Liver (tissue), 10 donors: Measurements from ENCODE around the gene ENTHD1. TPM values are rescaled to one million over a fixed set of nuclear protein-coding genes. Genes with fewer than 3 reads are reported as not detected.

Source experiments
- DNase-seq: peaks from one replicate; pipeline ENCODE4 v3.0.0-alpha.2; 2017; ENCODE audit warnings: low spot score
- H3K27ac ChIP-seq, 2 donors: one replicate each; pipeline ENCODE4 v1.7.0; 2013; ENCODE audit warnings: inconsistent platforms in 2 of 2, low read length in 2 of 2, control low read depth in 1 of 2, low read depth in 1 of 2, mild to moderate bottlenecking in 1 of 2
- H3K27me3 ChIP-seq, 4 donors: one replicate each; pipeline versions ENCODE4 v1.6.1 to v1.7.0; 2013; ENCODE audit warnings: low read length in 3 of 4, inconsistent platforms in 1 of 4, mild to moderate bottlenecking in 1 of 4, moderate library complexity in 1 of 4; ENCODE audit not compliant: control insufficient read depth in 4 of 4, insufficient read depth in 4 of 4
- H3K36me3 ChIP-seq, 4 donors: one replicate each; pipeline versions ENCODE4 v1.6.1 to v1.7.0; 2013; ENCODE audit warnings: low read length in 3 of 4, mild to moderate bottlenecking in 3 of 4, low read depth in 1 of 4, moderate library complexity in 1 of 4; ENCODE audit not compliant: control insufficient read depth in 4 of 4, insufficient read depth in 3 of 4
- H3K4me1 ChIP-seq, 4 donors: one replicate each; pipeline versions ENCODE4 v1.6.1 to v1.7.0; 2013; ENCODE audit warnings: low read length in 3 of 4, mild to moderate bottlenecking in 3 of 4, moderate library complexity in 1 of 4; ENCODE audit not compliant: control insufficient read depth in 4 of 4, insufficient read depth in 4 of 4
- H3K4me3 ChIP-seq, 3 donors: one replicate each; pipeline versions ENCODE4 v1.6.1 to v1.7.0; 2013; ENCODE audit warnings: low read length in 3 of 3, control low read depth in 1 of 3, low read depth in 1 of 3, mild to moderate bottlenecking in 1 of 3
- H3K9ac ChIP-seq, 2 donors: one replicate each; pipeline ENCODE4 v1.7.0; 2013; ENCODE audit warnings: low read length in 2 of 2, mild to moderate bottlenecking in 2 of 2, moderate library complexity in 2 of 2, control low read depth in 1 of 2, low read depth in 1 of 2
- H3K9me3 ChIP-seq, 4 donors: one replicate each; pipeline versions ENCODE4 v1.6.1 to v1.7.0; 2013; ENCODE audit warnings: low read length in 3 of 4; ENCODE audit not compliant: control insufficient read depth in 4 of 4
- ATF3 ChIP-seq: IDR thresholded peaks from 2 replicates; pipeline ENCODE4 v1.6.1; 2016; ENCODE audit warnings: antibody characterized with exemption
- CTCF ChIP-seq: fragments of 150-350 bp; IDR thresholded peaks from 2 replicates; pipeline ENCODE4 v1.5.1; 2017; ENCODE audit warnings: improper control_type of control experiment, low read depth, low read length; ENCODE audit not compliant: missing input control
- EGR1 ChIP-seq, 2 donors: IDR thresholded peaks; 2 replicates each; pipeline ENCODE4 v1.6.1; 2016 to 2018; ENCODE audit warnings: antibody characterized with exemption in 2 of 2, low read depth in 2 of 2
- FOXA1 ChIP-seq: IDR thresholded peaks from 2 replicates; pipeline ENCODE4 v1.6.1; 2016; ENCODE audit warnings: antibody characterized with exemption
- FOXA2 ChIP-seq: IDR thresholded peaks from 2 replicates; pipeline ENCODE4 v1.6.1; 2016; ENCODE audit warnings: antibody characterized with exemption
- GABPA ChIP-seq, 2 donors: IDR thresholded peaks in 1 of 2; conservative IDR thresholded peaks in 1 of 2; 2 replicates each; pipeline ENCODE4 v1.6.1; 2016; ENCODE audit warnings: antibody characterized with exemption in 2 of 2, mild to moderate bottlenecking in 1 of 2, moderate library complexity in 1 of 2
- HNF4A ChIP-seq, 2 donors: conservative IDR thresholded peaks; 2 replicates each; pipeline ENCODE4 v1.6.1; 2016; ENCODE audit warnings: antibody characterized with exemption in 2 of 2, mild to moderate bottlenecking in 2 of 2
- JUND ChIP-seq, 2 donors: IDR thresholded peaks; 2 replicates each; pipeline ENCODE4 v1.6.1; 2016; ENCODE audit warnings: antibody characterized with exemption in 2 of 2
- MAX ChIP-seq: IDR thresholded peaks from 2 replicates; pipeline ENCODE4 v1.6.1; 2016; ENCODE audit warnings: antibody characterized with exemption
- NR2F2 ChIP-seq: IDR thresholded peaks from 2 replicates; pipeline ENCODE4 v1.6.1; 2016; ENCODE audit warnings: antibody characterized with exemption
- RAD21 ChIP-seq, 2 donors: IDR thresholded peaks; 2 replicates each; pipeline ENCODE4 v1.6.1; 2016; ENCODE audit warnings: antibody characterized with exemption in 2 of 2, mild to moderate bottlenecking in 2 of 2
- RXRA ChIP-seq, 2 donors: IDR thresholded peaks; 2 replicates each; pipeline ENCODE4 v1.6.1; 2017 to 2018; ENCODE audit warnings: antibody characterized with exemption in 2 of 2, mild to moderate bottlenecking in 1 of 2
- YY1 ChIP-seq: IDR thresholded peaks from 2 replicates; pipeline ENCODE4 v1.6.1; 2016; ENCODE audit warnings: antibody characterized with exemption, mild to moderate bottlenecking
- ZBTB33 ChIP-seq: IDR thresholded peaks from 2 replicates; pipeline ENCODE4 v1.6.1; 2016; ENCODE audit warnings: antibody characterized with exemption
- whole genome bisulfite sequencing: extraction: QIAGEN DNeasy Blood & Tissue Kit; methylation state at CpG from one replicate; pipeline ENCODE4 v1.1.7; 2013; 5-methylcytosine and 5-hydroxymethylcytosine counted together
- polyA plus RNA-seq, 2 donors: library from polyadenylated mRNA; stranded (reverse) in 1 of 2; unstranded in 1 of 2; fragments of 200-250 nt in 1 of 2; fragments of >200 nt in 1 of 2; fragmentation: Nextera tagmentation in 1 of 2; extraction: Ambion mirVana in 1 of 2; gene quantifications; one replicate each; pipeline versions ENCODE4 v1.2.1 to v1.2.3, GENCODE V29; 2013 to 2015
- small RNA-seq: library from RNA; depleted of rRNA; stranded (forward); fragments of <200 nt; gene quantifications from one replicate; pipeline ENCODE3, GENCODE V24; 2014
- total RNA-seq, 2 donors: library from RNA; depleted of rRNA; stranded (reverse); fragments of >200 nt; gene quantifications; one replicate each; pipeline ENCODE4 v1.2.3, GENCODE V29; 2014
- donor health status: healthy.
- donor health status: healthy.
- donor health status: healthy.
- donor health status: healthy.
- donor health status: healthy.

Gene ENTHD1
- total and polyA plus RNA-seq, 4 donors = not detected

DNA sequence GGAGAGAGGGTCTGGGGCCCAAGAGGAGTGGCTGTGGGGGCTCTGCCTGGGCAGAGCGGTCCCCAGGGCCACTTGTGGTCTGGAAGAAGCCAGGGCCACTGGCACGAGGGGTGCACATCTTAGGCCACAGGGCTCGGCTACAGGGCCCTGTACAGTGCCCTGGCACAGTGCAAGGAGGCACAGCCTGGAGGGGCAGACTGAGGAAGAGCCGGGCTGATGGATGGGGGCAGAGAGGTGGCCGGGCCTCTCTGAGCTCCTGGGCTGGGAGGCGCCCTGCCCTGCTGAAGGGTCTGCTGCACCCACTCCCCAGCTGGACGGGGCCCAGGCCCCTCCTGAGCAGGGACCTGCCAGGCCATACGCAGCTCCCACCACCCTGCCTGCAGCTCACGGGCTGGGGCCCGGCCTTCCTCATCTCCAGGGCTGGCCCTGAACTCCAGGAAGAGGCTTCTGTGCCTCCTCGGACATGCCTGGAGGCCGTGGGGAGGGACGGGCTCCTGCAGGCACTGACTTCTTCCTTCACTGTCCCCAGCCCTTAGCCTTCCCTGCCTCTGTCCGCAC lies 199.5 kb downstream of the ENTHD1 start:
- Histone ChIP-seq H3K4me3 (no peak overlapping the region), H3K27ac (no peak overlapping the region), H3K4me1 (no peaks in the 10 kb centered on the region), H3K36me3 (no peaks in the 10 kb centered on the region), H3K27me3 (peaks cover 0 to 5% (median 3%) of the 10 kb centered on the region in 4 donors), H3K9me3 (no peaks in the 10 kb centered on the region), H3K9ac (no peak overlapping the region)
- no peak for DNase-seq
- TF ChIP-seq RAD21 (IDR thresholded peaks at IDR 0.05) = no peak
- TF ChIP-seq FOXA1 = no peak
- TF ChIP-seq CTCF = no peak
- no peak for TF ChIP-seq ZBTB33
- no peak for TF ChIP-seq HNF4A (conservative IDR thresholded peaks at IDR 0.05)
- no peak for TF ChIP-seq EGR1 (IDR thresholded peaks at IDR 0.05; ENCODE audit: low read depth in 2 of 2)
- no peak for TF ChIP-seq ATF3
- no peak for TF ChIP-seq YY1
- TF ChIP-seq RXRA (IDR thresholded peaks at IDR 0.05) = no peak
- TF ChIP-seq GABPA (IDR thresholded peaks at IDR 0.05 in 1 of 2, conservative IDR thresholded peaks at IDR 0.05 in 1 of 2) = no peak
- no peak for TF ChIP-seq JUND (IDR thresholded peaks at IDR 0.05)
- TF ChIP-seq NR2F2 = no peak
- TF ChIP-seq FOXA2 = no peak
- no peak for TF ChIP-seq MAX
- WGBS = 53% methylated on average over 14 of the region's 14 CpGs

Small RNA genes within 50 kb of the gene (small RNA-seq; reads per million reads assigned to genes)
- gene RN7SKP210 = not detected

Other genes starting within 250 kb of the ENTHD1 start
- 10 to 100 TPM in 1 of 2 donors, 1 to 10 TPM in 1; 1.1 to 38.2 TPM for gene GRAP2, start 7.3 kb upstream of the ENTHD1 start, total RNA-seq
- under 1 TPM; 0.22 to 0.47 TPM for gene GRAP2, start 7.3 kb upstream of the ENTHD1 start, polyA plus RNA-seq
- 1 to 10 TPM in 1 of 2 donors, under 1 TPM in 1; 0.25 to 2.1 TPM for gene TMA7B, start 66.6 kb upstream of the ENTHD1 start, total RNA-seq
- gene TMA7B, start 66.6 kb upstream of the ENTHD1 start, polyA plus RNA-seq = not detected
- gene FAM83F, start 101.2 kb upstream of the ENTHD1 start, total RNA-seq = 1 to 10 TPM; 1.1 to 1.2 TPM
- gene FAM83F, start 101.2 kb upstream of the ENTHD1 start, polyA plus RNA-seq = 1 to 10 TPM in 1 of 2 donors, under 1 TPM in 1; 0.39 to 1.5 TPM